Upper lobe of left lung (tissue), 6 donors: ENCODE measurements around the gene GPBP1L1. TPM values are rescaled to one million over a fixed set of nuclear protein-coding genes. Genes with fewer than 3 reads are reported as not detected.
A peak's percentile ranks its signal among the peaks of the same experiment; 100 is the strongest.
"Not testable (repeated sequence)": the region's sequence is repeated elsewhere in the genome, so short reads cannot be mapped to it uniquely, and the experiment has no call there.

Source experiments
- ATAC-seq, 2 donors: fragments of 200-7000 bp; cut with Tn5 transposase; one replicate each; pipeline ENCODE4 v1.9.1; 2022; ENCODE audit warnings: mild to moderate bottlenecking in 2 of 2, moderate library complexity in 2 of 2; ENCODE audit not compliant: low FRiP score in 2 of 2
- DNase-seq, 2 donors: peaks; one replicate each; pipeline ENCODE4 v3.0.0-alpha.2; 2019 to 2020
- H3K27ac ChIP-seq, 4 donors: fragments of 200-600 bp; sonication (generic); one replicate each; pipeline ENCODE4 v1.5.1; 2016 to 2019
- H3K27me3 ChIP-seq, 4 donors: fragments of 200-600 bp; sonication (generic); one replicate each; pipeline ENCODE4 v1.5.1; 2017 to 2019
- H3K36me3 ChIP-seq, 4 donors: fragments of 200-600 bp; sonication (generic); one replicate each; pipeline ENCODE4 v1.5.1; 2016 to 2019
- H3K4me1 ChIP-seq, 4 donors: fragments of 200-600 bp; sonication (generic); one replicate each; pipeline ENCODE4 v1.5.1; 2018 to 2019
- H3K4me3 ChIP-seq, 4 donors: fragments of 200-600 bp; sonication (generic); one replicate each; pipeline ENCODE4 v1.5.1; 2017 to 2019; ENCODE audit warnings: mild to moderate bottlenecking in 2 of 4, moderate library complexity in 1 of 4
- H3K9me3 ChIP-seq, 4 donors: fragments of 200-600 bp; sonication (generic); one replicate each; pipeline ENCODE4 v1.5.1; 2018 to 2019
- CTCF ChIP-seq, 6 experiments: fragments of 450-650 bp in 4 of 6; fragments of 200-600 bp in 2 of 6; sonication (generic) in 2 of 6; IDR thresholded peaks; one replicate each; pipeline ENCODE4 v1.5.1; 2016 to 2019; ENCODE audit warnings: antibody characterized with exemption in 6 of 6
- EP300 ChIP-seq, 4 donors: sonication (generic); formaldehyde crosslinking; IDR thresholded peaks; one replicate each; pipeline ENCODE4 v1.5.1; 2017; ENCODE audit warnings: antibody characterized with exemption in 4 of 4, control low read depth in 2 of 4
- POLR2A ChIP-seq, 4 donors: fragments of 450-650 bp; IDR thresholded peaks; one replicate each; pipeline ENCODE4 v1.5.1; 2016 to 2017; ENCODE audit warnings: antibody characterized with exemption in 4 of 4, mild to moderate bottlenecking in 2 of 4
- POLR2AphosphoS5 ChIP-seq, 2 donors: sonication (generic); formaldehyde crosslinking; IDR thresholded peaks; one replicate each; pipeline ENCODE4 v1.5.1; 2017; ENCODE audit warnings: antibody characterized with exemption in 2 of 2
- WGBS, 2 donors: methylation state at CpG; one replicate each; pipeline ENCODE4 v1.1.5; 2017 to 2018; 5-methylcytosine and 5-hydroxymethylcytosine counted together
- total RNA-seq, 6 donors: library from RNA; depleted of rRNA in 4 of 6; stranded (reverse); fragments of >200 nt in 4 of 6; gene quantifications; one replicate each; pipeline versions ENCODE4 v1.1.0 to v1.2.1, GENCODE V29; 2016 to 2021
- donor health status: DM: no; HTN: no; CAD: no; lungs with moderate emphysema.
- donor health status: DM: no; HTN: yes; CAD: no; lungs with severe emphysema.

Gene GPBP1L1
- total RNA-seq, 6 donors from 2014 or later, result 112 to 184 (median 132) TPM

GRCh38 chr1:45713711-45714110 lies 27.4 kb upstream of the GPBP1L1 start:
- H3K27me3 ChIP-seq, result no peaks in the 10 kb centered on the region
- H3K36me3 ChIP-seq, result peaks cover 0 to 43% (median 11%) of the 10 kb centered on the region in 4 donors
- H3K9me3 ChIP-seq, result no peaks in the 10 kb centered on the region
- H3K4me3 ChIP-seq, result no peak overlapping the region
- no peak for DNase-seq
- H3K27ac ChIP-seq, result no peak overlapping the region
- TF ChIP-seq POLR2A (IDR thresholded peaks at IDR 0.05) (no peak), POLR2AphosphoS5 (IDR thresholded peaks at IDR 0.05) (no peak), CTCF (IDR thresholded peaks at IDR 0.05) (no peak), EP300 (IDR thresholded peaks at IDR 0.05) (no peak)
- 90 to 96% methylated on average over 3 of the region's 3 CpGs for WGBS, 2 donors
- no peak for ATAC-seq
- H3K4me1 ChIP-seq, result no peaks in the 10 kb centered on the region

GRCh38 chr1:45704637-45705036 lies 18.3 kb upstream of the GPBP1L1 start:
- no peak for ATAC-seq
- TF ChIP-seq POLR2A (IDR thresholded peaks at IDR 0.05) (no peak), POLR2AphosphoS5 (IDR thresholded peaks at IDR 0.05) (no peak), CTCF (IDR thresholded peaks at IDR 0.05) (no peak), EP300 (IDR thresholded peaks at IDR 0.05) (no peak)
- no peak overlapping the region for H3K4me3 ChIP-seq
- 90 to 100% methylated on average over 1 of the region's 1 CpG for WGBS, 2 donors
- H3K27ac ChIP-seq, result no peak overlapping the region
- H3K36me3 ChIP-seq, result peaks cover 0 to 16% (median 7%) of the 10 kb centered on the region in 4 donors
- H3K4me1 ChIP-seq, result no peaks in the 10 kb centered on the region
- DNase-seq, result no peak
- no peaks in the 10 kb centered on the region for H3K27me3 ChIP-seq
- no peaks in the 10 kb centered on the region for H3K9me3 ChIP-seq

- H3K27ac ChIP-seq, result no peak overlapping the region
- H3K9me3 ChIP-seq, result no peaks in the 10 kb centered on the region
- no peak for TF ChIP-seq CTCF (IDR thresholded peaks at IDR 0.05)
- TF ChIP-seq POLR2A (IDR thresholded peaks at IDR 0.05), result no peak
- no peak for TF ChIP-seq EP300 (IDR thresholded peaks at IDR 0.05)
- TF ChIP-seq POLR2AphosphoS5 (IDR thresholded peaks at IDR 0.05), result no peak
- peaks cover 0 to 6% (median 2%) of the 10 kb centered on the region in 4 donors for H3K4me1 ChIP-seq
- WGBS, 2 donors, result 90 to 95% methylated on average over 7 of the region's 7 CpGs
- no peak for DNase-seq
- peaks cover 7 to 70% (median 31%) of the 10 kb centered on the region in 4 donors for H3K36me3 ChIP-seq
- H3K27me3 ChIP-seq, result no peaks in the 10 kb centered on the region
- H3K4me3 ChIP-seq, result no peak overlapping the region
- ATAC-seq, result no peak
Measured at GRCh38 chr1:45694823-45695222, 8.5 kb upstream of the GPBP1L1 start.

- 85 to 86% methylated on average over 8 of the region's 8 CpGs for WGBS, 2 donors
- Histone ChIP-seq H3K36me3 (peaks cover 7 to 70% (median 31%) of the 10 kb centered on the region in 4 donors), H3K4me1 (peaks cover 8 to 16% (median 11%) of the 10 kb centered on the region in 4 donors)
- not testable (repeated sequence) for H3K9me3 ChIP-seq, H3K27me3 ChIP-seq, H3K4me3 ChIP-seq, ATAC-seq, H3K27ac ChIP-seq
- peak in 1 of 2 donors; percentile 50 for DNase-seq
Measured at GRCh38 chr1:45693811-45694210, 7.5 kb upstream of the GPBP1L1 start.

GRCh38 chr1:45687754-45688740 lies 1.7 kb upstream of the GPBP1L1 start, which contains the start of gene TMEM69:
Gene TMEM69 (plus strand): TSS chr1:45688181. CDS start chr1:45691069, 2,888 bp downstream.
- Histone ChIP-seq H3K27ac (peak within 1 kb of the TSS; percentile 96 to 98 (median 97)), H3K9me3 (no peaks in the 10 kb centered on the region), H3K27me3 (no peaks in the 10 kb centered on the region), H3K4me3 (peak within 1 kb of the TSS; percentile 58 to 94 (median 72)), H3K4me1 (peaks cover 30 to 41% (median 34%) of the 10 kb centered on the region in 4 donors), H3K36me3 (peaks cover 0 to 23% (median 8%) of the 10 kb centered on the region in 4 donors)
- DNase-seq (peak in 1 of 2 donors; percentile 74), ATAC-seq (peak; percentile 81 to 82)
- TF ChIP-seq EP300 (IDR thresholded peaks at IDR 0.05) (no peak), POLR2AphosphoS5 (IDR thresholded peaks at IDR 0.05) (peak; percentile 61 to 78), CTCF (IDR thresholded peaks at IDR 0.05) (peak in 4 of 6 experiments; percentile 27 to 54 (median 36)), POLR2A (IDR thresholded peaks at IDR 0.05) (peak in 2 of 4 donors; percentile 19 to 56)
- 1 to 2% methylated on average over 22 to 24 of the region's 24 CpGs for WGBS, 2 donors
